OCI-LY1 (cell line): ENCODE measurements around the gene ROR1.

Experiments
- CTCF ChIP-seq: fragments of 200-600 bp; sonication (generic), shearing (Covaris generic); IDR thresholded peaks from 2 replicates; pipeline ENCODE4 v1.5.1; 2017; ENCODE audit warnings: mild to moderate bottlenecking, antibody characterized with exemption, low read length, moderate library complexity, mixed read lengths
- EZH2 ChIP-seq: fragments of 200-600 bp; sonication (generic), shearing (Covaris generic); IDR thresholded peaks from 2 replicates; pipeline ENCODE4 v1.8.0; 2017; ENCODE audit warnings: borderline replicate concordance, mixed run types, mild to moderate bottlenecking, antibody characterized with exemption, low read length, moderate library complexity, mixed read lengths

- TF ChIP-seq CTCF (no peak), EZH2 (no peak)
These were observed 355.9 kb downstream of the ROR1 start for GRCh38 chr1:64129701-64130100.
